Measurements from ENCODE around the gene TLE4.

The TLE4 gene

DNA sequence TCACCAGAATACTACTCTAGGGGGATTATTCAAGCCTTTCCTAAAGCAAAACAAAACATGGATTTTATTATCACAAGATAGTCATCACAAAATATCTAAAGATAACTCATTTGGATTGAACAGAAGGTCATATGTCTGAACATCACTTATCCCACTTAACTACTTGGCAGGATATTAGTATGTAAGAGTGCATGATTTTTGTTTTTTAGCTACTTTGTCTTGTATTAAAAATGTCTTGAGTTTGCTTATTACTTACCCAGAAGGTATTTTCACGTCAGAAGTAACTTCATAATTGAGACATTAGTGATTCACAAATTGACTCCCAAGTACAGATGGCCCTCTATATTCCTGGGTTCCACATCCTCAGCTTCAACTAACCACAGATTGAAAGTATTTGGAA lies 113.8 kb downstream of the TLE4 start:
- no peaks in the 10 kb centered on the region for H3K9me3 ChIP-seq (ENCODE audit: control insufficient read depth, low read length)
- DNase-seq (ENCODE audit: low read depth), result peak; percentile 56
- H3K9ac ChIP-seq (ENCODE audit: low read length), result no peak overlapping the region
- no peak overlapping the region for H3K4me3 ChIP-seq (ENCODE audit: low read length)
- H3K4me1 ChIP-seq (ENCODE audit: control insufficient read depth, insufficient read depth, low read length), result peaks cover 20% of the 10 kb centered on the region
- no peaks in the 10 kb centered on the region for H3K27me3 ChIP-seq (replicated peaks; ENCODE audit: control insufficient read depth, insufficient read depth, low read length)
- H3K36me3 ChIP-seq (ENCODE audit: control insufficient read depth, insufficient read depth, low read length, severe bottlenecking), result no peaks in the 10 kb centered on the region

DNA sequence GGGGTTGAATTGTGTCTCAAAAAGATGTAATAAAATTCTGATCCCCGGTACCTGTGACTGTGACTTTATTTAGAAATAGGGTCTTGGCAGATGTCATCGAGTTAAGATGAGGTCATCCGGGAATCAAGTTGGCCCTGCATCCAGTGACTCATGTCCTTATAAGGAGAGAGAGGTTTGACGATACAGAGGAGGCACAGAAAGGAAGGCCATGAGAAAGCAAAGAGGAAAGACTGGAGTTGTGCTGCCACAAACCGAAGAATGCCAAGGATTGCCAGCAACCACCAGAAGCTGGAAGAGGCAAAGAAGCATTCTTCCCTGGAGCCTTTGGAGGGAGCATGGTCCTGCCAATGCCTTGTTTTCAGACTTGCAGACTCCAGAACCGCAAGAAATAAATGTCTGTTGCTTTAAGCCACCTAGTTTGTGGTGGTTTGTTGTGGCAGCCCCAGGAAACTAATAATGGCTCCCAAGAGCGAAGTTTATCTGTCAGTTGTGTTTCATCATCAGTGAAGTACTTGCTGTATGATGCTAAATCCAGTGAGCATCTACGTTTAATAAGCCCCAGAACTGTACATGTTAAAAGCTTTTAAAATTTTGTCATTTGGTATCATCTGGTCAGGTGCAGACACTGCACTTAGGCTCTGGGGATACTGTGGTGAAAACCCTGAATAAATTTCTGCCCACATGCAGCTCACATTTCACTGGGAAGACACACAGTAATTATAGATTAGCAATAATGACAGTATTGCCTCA lies 114.8 kb downstream of the TLE4 start:
- Histone ChIP-seq H3K9me3 (ENCODE audit: control insufficient read depth, low read length) (no peaks in the 10 kb centered on the region), H3K4me3 (ENCODE audit: low read length) (peak overlapping the region; percentile 53), H3K4me1 (ENCODE audit: control insufficient read depth, insufficient read depth, low read length) (peaks cover 20% of the 10 kb centered on the region), H3K36me3 (ENCODE audit: control insufficient read depth, insufficient read depth, low read length, severe bottlenecking) (no peaks in the 10 kb centered on the region), H3K9ac (ENCODE audit: low read length) (peak overlapping the region; percentile 5), H3K27me3 (replicated peaks; ENCODE audit: control insufficient read depth, insufficient read depth, low read length) (no peaks in the 10 kb centered on the region)
- DNase-seq (ENCODE audit: low read depth), result peak; percentile 56

DNA sequence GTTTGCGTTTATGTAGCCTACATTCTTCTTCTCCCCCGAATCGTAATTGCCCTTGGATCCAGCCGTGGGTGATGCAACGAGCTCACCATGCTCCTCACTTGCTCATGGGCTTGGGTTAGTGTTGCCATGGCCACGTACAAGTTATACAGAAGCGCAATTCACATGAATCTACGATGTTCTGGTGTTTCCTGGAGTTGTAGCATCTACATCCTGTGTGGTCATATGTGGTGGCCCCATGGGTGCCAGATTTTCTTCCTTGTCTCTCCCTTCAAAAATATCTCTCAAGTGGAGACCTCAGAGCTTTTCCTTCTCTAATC lies 115.3 kb downstream of the TLE4 start:
- H3K36me3 ChIP-seq (ENCODE audit: control insufficient read depth, insufficient read depth, low read length, severe bottlenecking), result no peaks in the 10 kb centered on the region
- no peaks in the 10 kb centered on the region for H3K9me3 ChIP-seq (ENCODE audit: control insufficient read depth, low read length)
- H3K4me3 ChIP-seq (ENCODE audit: low read length), result peak overlapping the region; percentile 53
- H3K27me3 ChIP-seq (replicated peaks; ENCODE audit: control insufficient read depth, insufficient read depth, low read length), result no peaks in the 10 kb centered on the region
- no peak overlapping the region for H3K9ac ChIP-seq (ENCODE audit: low read length)
- H3K4me1 ChIP-seq (ENCODE audit: control insufficient read depth, insufficient read depth, low read length), result peaks cover 20% of the 10 kb centered on the region
- DNase-seq (ENCODE audit: low read depth), result no peak

DNA sequence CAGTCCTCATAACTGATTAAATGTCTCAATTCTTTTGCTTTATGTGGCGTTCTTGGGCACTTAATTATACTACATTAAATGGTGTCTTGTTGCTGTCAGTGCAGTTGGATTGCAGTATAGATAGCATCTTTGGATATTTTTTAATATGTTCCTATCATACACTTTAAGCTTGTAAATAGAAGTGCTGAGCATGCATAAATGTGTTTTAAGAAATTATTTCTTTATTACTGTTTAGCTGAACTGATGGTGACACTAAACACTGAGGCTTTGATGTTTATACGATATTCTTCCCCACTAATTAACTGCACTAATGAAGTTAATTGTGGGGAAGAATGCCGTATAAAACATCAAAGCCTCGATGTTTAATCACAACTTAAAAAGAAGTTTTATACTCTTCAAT lies 116.6 kb downstream of the TLE4 start:
- Histone ChIP-seq H3K4me3 (ENCODE audit: low read length) (no peak overlapping the region), H3K27me3 (replicated peaks; ENCODE audit: control insufficient read depth, insufficient read depth, low read length) (no peaks in the 10 kb centered on the region), H3K9ac (ENCODE audit: low read length) (no peak overlapping the region), H3K36me3 (ENCODE audit: control insufficient read depth, insufficient read depth, low read length, severe bottlenecking) (no peaks in the 10 kb centered on the region), H3K9me3 (ENCODE audit: control insufficient read depth, low read length) (no peaks in the 10 kb centered on the region), H3K4me1 (ENCODE audit: control insufficient read depth, insufficient read depth, low read length) (peaks cover 20% of the 10 kb centered on the region)
- no peak for DNase-seq (ENCODE audit: low read depth)

DNA sequence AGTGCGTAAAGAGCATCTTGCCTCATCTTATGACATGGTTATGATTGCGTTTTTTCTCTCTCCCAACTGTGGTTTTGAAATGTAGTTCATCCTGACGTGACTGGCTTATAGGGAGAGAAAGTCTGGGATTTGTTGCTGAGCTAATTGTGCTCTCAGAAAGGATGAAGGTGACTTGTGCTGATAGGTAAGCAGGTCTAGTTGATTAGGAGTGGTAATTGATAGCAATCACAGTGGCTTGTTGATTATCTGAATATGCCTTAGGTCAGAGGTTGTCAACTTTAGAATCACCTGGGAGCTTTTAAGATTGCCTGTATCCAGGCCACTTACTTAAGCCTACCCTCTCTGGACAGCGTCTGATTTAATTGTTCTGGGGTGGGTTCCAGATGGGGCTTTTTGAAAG lies 117.8 kb downstream of the TLE4 start:
- Histone ChIP-seq H3K9ac (ENCODE audit: low read length) (no peak overlapping the region), H3K27me3 (replicated peaks; ENCODE audit: control insufficient read depth, insufficient read depth, low read length) (no peaks in the 10 kb centered on the region), H3K4me1 (ENCODE audit: control insufficient read depth, insufficient read depth, low read length) (peaks cover 28% of the 10 kb centered on the region), H3K36me3 (ENCODE audit: control insufficient read depth, insufficient read depth, low read length, severe bottlenecking) (no peaks in the 10 kb centered on the region), H3K4me3 (ENCODE audit: low read length) (no peak overlapping the region), H3K9me3 (ENCODE audit: control insufficient read depth, low read length) (no peaks in the 10 kb centered on the region)
- DNase-seq (ENCODE audit: low read depth), result no peak

DNA sequence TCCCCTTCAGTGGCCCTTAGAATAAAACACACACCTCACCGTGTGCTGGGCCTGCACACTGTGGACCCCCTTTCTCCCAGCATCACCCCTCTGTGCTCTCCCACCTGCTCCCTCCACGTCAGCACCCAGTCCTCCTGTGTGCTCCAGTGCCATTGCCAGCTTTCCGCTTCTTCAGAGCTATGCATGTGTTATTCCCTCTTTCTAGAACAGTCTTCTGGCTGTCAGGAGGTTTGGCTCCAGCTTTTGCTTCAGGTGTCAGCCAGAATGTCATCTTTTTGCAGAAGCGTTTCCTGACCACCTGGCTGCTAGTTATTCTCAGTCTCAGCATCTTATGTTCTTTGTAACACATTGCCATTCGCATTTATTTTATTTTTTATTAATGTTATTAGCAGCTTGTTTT lies 119.7 kb downstream of the TLE4 start:
- Histone ChIP-seq H3K9ac (ENCODE audit: low read length) (no peak overlapping the region), H3K36me3 (ENCODE audit: control insufficient read depth, insufficient read depth, low read length, severe bottlenecking) (no peaks in the 10 kb centered on the region), H3K27me3 (replicated peaks; ENCODE audit: control insufficient read depth, insufficient read depth, low read length) (no peaks in the 10 kb centered on the region), H3K4me1 (ENCODE audit: control insufficient read depth, insufficient read depth, low read length) (peaks cover 24% of the 10 kb centered on the region), H3K9me3 (ENCODE audit: control insufficient read depth, low read length) (no peaks in the 10 kb centered on the region), H3K4me3 (ENCODE audit: low read length) (no peak overlapping the region)
- no peak for DNase-seq (ENCODE audit: low read depth)

DNA sequence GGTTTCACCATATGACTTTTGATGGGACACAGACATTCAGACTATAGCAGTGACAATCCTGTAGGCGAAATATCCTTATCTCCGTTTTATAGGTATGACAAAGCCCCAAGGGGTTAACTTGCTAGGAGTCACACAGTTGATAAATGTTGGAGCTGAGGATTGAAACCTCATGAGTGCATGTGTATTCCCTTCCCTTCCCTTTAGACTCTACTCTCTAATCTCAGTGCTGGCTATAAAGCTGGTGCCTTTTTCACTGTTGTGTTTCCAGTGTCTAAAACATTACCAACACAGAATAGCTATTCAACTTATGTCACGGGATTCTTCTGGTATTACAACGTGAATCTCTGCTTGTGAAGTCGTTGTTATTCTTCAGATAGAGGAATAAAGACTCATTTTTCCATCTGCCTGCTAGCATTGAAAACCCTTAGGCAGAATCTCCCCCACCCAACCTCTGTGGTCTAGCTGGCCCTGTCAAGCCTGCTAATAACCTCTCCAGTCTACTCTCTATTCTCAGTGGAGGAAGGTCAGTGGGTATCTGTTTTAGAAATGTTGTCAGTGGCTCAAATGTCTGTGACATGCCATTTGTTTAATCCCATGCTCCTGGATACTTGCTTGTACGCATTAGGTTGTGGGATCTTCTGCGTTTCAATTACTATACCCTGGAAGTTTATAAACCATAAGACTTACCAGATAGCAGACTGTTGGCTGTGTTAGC lies 121.2 kb downstream of the TLE4 start:
- Histone ChIP-seq H3K4me1 (ENCODE audit: control insufficient read depth, insufficient read depth, low read length) (peaks cover 15% of the 10 kb centered on the region), H3K9me3 (ENCODE audit: control insufficient read depth, low read length) (no peaks in the 10 kb centered on the region), H3K36me3 (ENCODE audit: control insufficient read depth, insufficient read depth, low read length, severe bottlenecking) (no peaks in the 10 kb centered on the region), H3K27me3 (replicated peaks; ENCODE audit: control insufficient read depth, insufficient read depth, low read length) (no peaks in the 10 kb centered on the region), H3K9ac (ENCODE audit: low read length) (no peak overlapping the region), H3K4me3 (ENCODE audit: low read length) (no peak overlapping the region)
- no peak for DNase-seq (ENCODE audit: low read depth)

DNA sequence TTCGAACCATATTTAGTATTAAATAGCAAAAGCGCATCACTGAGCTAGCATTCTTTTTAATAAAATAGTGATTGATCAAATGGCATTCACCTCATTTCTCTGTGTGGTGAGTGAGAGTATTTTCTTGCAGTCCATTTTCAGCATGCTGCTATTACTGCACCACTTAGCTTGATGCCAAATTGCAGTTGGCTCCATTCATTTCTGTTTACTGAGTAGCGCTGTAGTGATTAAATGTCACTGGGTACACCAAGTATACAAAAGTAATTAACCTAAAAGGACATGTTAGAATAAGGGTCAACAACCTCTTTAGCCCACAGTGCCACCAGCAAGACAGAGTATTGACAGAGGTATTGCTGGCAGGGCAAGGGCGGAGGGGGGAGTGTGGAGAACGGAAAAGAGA lies 122.0 kb downstream of the TLE4 start:
- Histone ChIP-seq H3K36me3 (ENCODE audit: control insufficient read depth, insufficient read depth, low read length, severe bottlenecking) (no peaks in the 10 kb centered on the region), H3K4me1 (ENCODE audit: control insufficient read depth, insufficient read depth, low read length) (peaks cover 15% of the 10 kb centered on the region), H3K9me3 (ENCODE audit: control insufficient read depth, low read length) (no peaks in the 10 kb centered on the region), H3K9ac (ENCODE audit: low read length) (no peak overlapping the region), H3K4me3 (ENCODE audit: low read length) (no peak overlapping the region), H3K27me3 (replicated peaks; ENCODE audit: control insufficient read depth, insufficient read depth, low read length) (no peaks in the 10 kb centered on the region)
- DNase-seq (ENCODE audit: low read depth), result no peak

DNA sequence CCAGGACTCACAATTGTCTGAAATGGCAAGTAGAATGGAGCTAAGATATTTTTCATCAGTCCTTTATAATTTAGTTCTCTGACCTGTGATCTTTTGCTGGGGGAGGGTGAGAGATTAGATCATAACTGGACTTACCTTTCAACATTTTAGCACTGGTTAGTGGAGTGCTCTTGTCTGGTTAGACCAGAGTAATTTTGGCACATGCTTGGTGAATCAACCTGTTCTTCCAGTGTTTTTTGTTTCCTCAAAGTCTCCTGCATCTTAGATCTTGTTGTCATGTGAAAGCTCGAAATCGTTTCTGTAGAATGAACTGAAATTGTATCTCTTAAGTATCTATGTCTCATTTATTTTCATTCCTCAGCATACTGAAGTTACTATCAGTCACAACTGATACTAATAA lies 122.4 kb downstream of the TLE4 start:
- no peaks in the 10 kb centered on the region for H3K36me3 ChIP-seq (ENCODE audit: control insufficient read depth, insufficient read depth, low read length, severe bottlenecking)
- H3K27me3 ChIP-seq (replicated peaks; ENCODE audit: control insufficient read depth, insufficient read depth, low read length), result no peaks in the 10 kb centered on the region
- no peak overlapping the region for H3K4me3 ChIP-seq (ENCODE audit: low read length)
- DNase-seq (ENCODE audit: low read depth), result no peak
- H3K4me1 ChIP-seq (ENCODE audit: control insufficient read depth, insufficient read depth, low read length), result peaks cover 15% of the 10 kb centered on the region
- no peaks in the 10 kb centered on the region for H3K9me3 ChIP-seq (ENCODE audit: control insufficient read depth, low read length)
- no peak overlapping the region for H3K9ac ChIP-seq (ENCODE audit: low read length)

DNA sequence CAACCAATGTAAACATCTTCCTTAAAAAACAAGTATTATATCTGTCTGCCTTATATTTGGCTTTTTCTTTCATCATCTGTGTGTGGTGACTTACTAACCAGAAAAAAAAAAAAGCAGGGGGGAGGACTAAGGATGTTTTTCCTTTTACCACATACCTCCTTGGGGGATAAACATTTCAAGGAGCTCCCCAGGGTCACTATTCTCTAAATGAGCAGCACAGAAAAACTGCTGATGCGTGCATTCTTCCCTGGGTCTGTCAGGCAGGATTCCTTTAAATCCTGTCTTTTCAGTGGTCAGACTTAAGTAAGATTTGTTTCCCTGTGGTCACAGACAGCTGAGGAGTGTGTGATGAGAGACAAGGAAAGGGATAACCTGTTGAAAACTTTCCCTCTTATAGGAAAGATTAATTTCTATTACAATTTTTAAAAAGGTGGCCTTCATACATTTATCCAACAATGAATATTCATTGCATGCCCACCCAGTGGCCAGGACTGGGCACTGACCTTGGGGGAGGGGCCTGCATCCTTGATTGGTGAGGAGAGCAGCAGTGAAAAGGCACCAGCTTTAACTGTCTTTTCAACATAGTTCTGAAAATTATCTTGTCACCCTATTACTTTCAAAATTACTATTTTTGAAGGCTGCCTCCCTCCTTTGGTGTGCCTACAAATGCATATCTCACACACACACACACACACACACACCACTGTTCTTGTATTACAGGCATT lies 123.1 kb downstream of the TLE4 start:
- no peak overlapping the region for H3K9ac ChIP-seq (ENCODE audit: low read length)
- H3K9me3 ChIP-seq (ENCODE audit: control insufficient read depth, low read length), result no peaks in the 10 kb centered on the region
- no peaks in the 10 kb centered on the region for H3K27me3 ChIP-seq (replicated peaks; ENCODE audit: control insufficient read depth, insufficient read depth, low read length)
- peaks cover 15% of the 10 kb centered on the region for H3K4me1 ChIP-seq (ENCODE audit: control insufficient read depth, insufficient read depth, low read length)
- no peaks in the 10 kb centered on the region for H3K36me3 ChIP-seq (ENCODE audit: control insufficient read depth, insufficient read depth, low read length, severe bottlenecking)
- no peak overlapping the region for H3K4me3 ChIP-seq (ENCODE audit: low read length)
- DNase-seq (ENCODE audit: low read depth), result peak; percentile 74

DNA sequence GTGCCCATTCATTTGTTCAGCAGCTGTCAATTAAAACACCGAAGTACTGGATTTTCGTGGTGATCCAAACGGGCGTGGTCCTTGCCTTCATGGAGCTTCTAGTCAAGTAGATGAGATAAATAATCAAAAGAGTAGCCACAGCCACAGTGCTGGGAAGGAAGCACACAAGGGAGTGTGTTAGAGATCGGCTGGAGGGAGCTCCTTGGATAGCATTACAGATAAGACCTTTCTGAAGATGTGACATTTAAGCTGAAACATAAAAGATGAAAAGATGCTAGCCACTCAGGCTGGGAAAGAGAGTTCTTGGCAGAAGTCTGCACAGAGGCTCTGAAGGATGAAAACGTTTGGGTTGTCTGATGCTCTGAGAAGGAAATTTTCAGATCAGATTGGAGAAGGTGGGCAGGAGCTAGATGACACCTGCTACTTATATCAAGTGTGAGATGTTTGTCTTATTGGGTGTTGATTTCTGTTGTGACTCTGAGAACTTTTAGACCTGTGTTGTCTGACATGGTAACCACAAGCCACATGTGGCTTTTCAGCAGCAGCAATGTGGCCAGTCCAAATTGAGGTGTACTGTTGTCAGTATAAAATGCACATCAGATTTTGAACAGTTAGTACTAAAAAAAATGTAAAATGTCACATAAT lies 123.9 kb downstream of the TLE4 start:
- no peak for DNase-seq (ENCODE audit: low read depth)
- H3K4me1 ChIP-seq (ENCODE audit: control insufficient read depth, insufficient read depth, low read length), result peaks cover 15% of the 10 kb centered on the region
- H3K9ac ChIP-seq (ENCODE audit: low read length), result no peak overlapping the region
- H3K36me3 ChIP-seq (ENCODE audit: control insufficient read depth, insufficient read depth, low read length, severe bottlenecking), result no peaks in the 10 kb centered on the region
- H3K4me3 ChIP-seq (ENCODE audit: low read length), result no peak overlapping the region
- no peaks in the 10 kb centered on the region for H3K27me3 ChIP-seq (replicated peaks; ENCODE audit: control insufficient read depth, insufficient read depth, low read length)
- no peaks in the 10 kb centered on the region for H3K9me3 ChIP-seq (ENCODE audit: control insufficient read depth, low read length)

All from adipocyte (in vitro differentiated cells).